IMR-90 (cell line): ENCODE measurements around the gene EIF4G3. TPM values are rescaled to one million over a fixed set of nuclear protein-coding genes. Genes with fewer than 3 reads are reported as not detected.

ENCODE experiments used
- ATAC-seq: fragments of 200-7000 bp; cut with Tn5 transposase; 2 replicates; pipeline ENCODE4 v1.9.1; 2020; ENCODE audit warnings: low read depth, mild to moderate bottlenecking, moderate library complexity
- BruUV-seq: library from RNA; stranded (reverse); fragments of 400-500 nt; replicated peaks from 2 replicates; lab custom pipeline; 2021; lab: Mats Ljungman, UMichigan
- CTCF ChIA-PET: fragments of 300-600 bp; formaldehyde crosslinking; extraction: SDS; loops from one replicate; lab custom pipeline; 2021; ENCODE audit warnings: antibody characterized with exemption; lab: Yijun Ruan, JAX
- POLR2A ChIA-PET: fragments of 300-600 bp; sonication (Branson Sonifier 250); formaldehyde crosslinking; loops from one replicate; lab custom pipeline; 2022; ENCODE audit warnings: antibody characterized with exemption; ENCODE audit not compliant: unreplicated experiment; lab: Charles Lee
- DNase-seq: peaks from one replicate; pipeline ENCODE4 v3.0.0; 2013
- H2AFZ ChIP-seq: replicated peaks from 2 replicates; pipeline ENCODE3; 2013; ENCODE audit warnings: low read length, mild to moderate bottlenecking; ENCODE audit not compliant: poor library complexity
- H2AK5ac ChIP-seq: 2 replicates; pipeline ENCODE4 v1.6.1; 2013; ENCODE audit warnings: low read depth, low read length, inconsistent platforms
- H2AK9ac ChIP-seq: replicated peaks from 2 replicates; pipeline ENCODE3; 2013; ENCODE audit warnings: mild to moderate bottlenecking, low read depth, low read length, moderate library complexity; ENCODE audit not compliant: poor library complexity
- H2BK120ac ChIP-seq: 2 replicates; pipeline ENCODE4 v1.6.1; 2013; ENCODE audit warnings: low read depth, low read length, inconsistent platforms
- H2BK15ac ChIP-seq: 3 replicates; pipeline ENCODE4 v1.6.1; 2013; ENCODE audit warnings: low read depth, low read length, inconsistent platforms
- H2BK20ac ChIP-seq: 2 replicates; pipeline ENCODE4 v1.6.1; 2013; ENCODE audit warnings: low read depth, mild to moderate bottlenecking, inconsistent platforms, low read length, moderate library complexity
- H2BK5ac ChIP-seq: 2 replicates; pipeline ENCODE4 v1.6.1; 2013; ENCODE audit warnings: mild to moderate bottlenecking, low read depth, low read length, inconsistent platforms; ENCODE audit not compliant: poor library complexity, severe bottlenecking
- H3K14ac ChIP-seq: replicated peaks from 2 replicates; pipeline ENCODE4 v1.6.1; 2013; ENCODE audit warnings: low read depth, low read length, inconsistent platforms
- H3K18ac ChIP-seq: 2 replicates; pipeline ENCODE4 v1.6.1; 2013; ENCODE audit warnings: low read depth, low read length, control low read depth
- H3K23ac ChIP-seq: 2 replicates; pipeline ENCODE4 v1.6.1; 2013; ENCODE audit warnings: low read depth, low read length, inconsistent platforms
- H3K27ac ChIP-seq: 2 replicates; pipeline ENCODE4 v1.5.1; 2013; ENCODE audit warnings: mild to moderate bottlenecking, control low read depth, low read length; ENCODE audit not compliant: insufficient read depth
- H3K27me3 ChIP-seq: 2 replicates; pipeline ENCODE4 v1.6.1; 2013; ENCODE audit warnings: low read length; ENCODE audit not compliant: control insufficient read depth, insufficient read depth
- H3K36me3 ChIP-seq: 2 replicates; pipeline ENCODE4 v1.6.1; 2013; ENCODE audit warnings: low read length, mixed read lengths; ENCODE audit not compliant: control insufficient read depth, insufficient read depth
- H3K4ac ChIP-seq: 2 replicates; pipeline ENCODE4 v1.6.1; 2013; ENCODE audit warnings: low read depth, low read length, inconsistent platforms
- H3K4me1 ChIP-seq: 2 replicates; pipeline ENCODE4 v1.6.1; 2013; ENCODE audit warnings: low read length, mixed read lengths; ENCODE audit not compliant: control insufficient read depth, insufficient read depth
- H3K4me2 ChIP-seq: 2 replicates; pipeline ENCODE4 v1.6.1; 2013; ENCODE audit warnings: low read depth, mild to moderate bottlenecking, control low read depth, low read length, moderate library complexity
- H3K4me3 ChIP-seq: 2 replicates; pipeline ENCODE4 v1.5.1; 2013; ENCODE audit warnings: low read depth, mild to moderate bottlenecking, control low read depth, low read length, moderate library complexity; ENCODE audit not compliant: insufficient read depth
- H3K56ac ChIP-seq: 2 replicates; pipeline ENCODE4 v1.6.1; 2013; ENCODE audit warnings: low read length, inconsistent platforms; ENCODE audit not compliant: insufficient read depth; ENCODE audit errors: extremely low read depth
- H3K79me1 ChIP-seq, 2 experiments: 2 replicates each; pipeline ENCODE4 v1.6.1; 2013; ENCODE audit warnings: low read length in 2 of 2, inconsistent platforms in 1 of 2, low read depth in 1 of 2
- H3K9ac ChIP-seq: 2 replicates; pipeline ENCODE4 v1.6.1; 2013; ENCODE audit warnings: low read depth, low read length, control low read depth
- H3K9me1 ChIP-seq: 2 replicates; pipeline ENCODE4 v1.6.1; 2013; ENCODE audit warnings: low read length, inconsistent platforms; ENCODE audit not compliant: insufficient read depth
- H3K9me3 ChIP-seq: 2 replicates; pipeline ENCODE4 v1.6.1; 2013; ENCODE audit warnings: low read length; ENCODE audit not compliant: control insufficient read depth, insufficient read depth
- H4K20me1 ChIP-seq: 2 replicates; pipeline ENCODE4 v1.6.1; 2013; ENCODE audit warnings: low read length, inconsistent platforms; ENCODE audit not compliant: insufficient read depth
- H4K5ac ChIP-seq: 2 replicates; pipeline ENCODE4 v1.6.1; 2013; ENCODE audit warnings: mild to moderate bottlenecking, low read depth, low read length, control low read depth
- H4K8ac ChIP-seq, 2 experiments: 2 replicates each; pipeline ENCODE4 v1.6.1; 2013; ENCODE audit warnings: low read depth in 2 of 2, low read length in 2 of 2, control low read depth in 1 of 2, inconsistent platforms in 1 of 2
- H4K91ac ChIP-seq: 2 replicates; pipeline ENCODE4 v1.6.1; 2013; ENCODE audit warnings: low read depth, low read length, inconsistent platforms; ENCODE audit not compliant: insufficient read depth
- MAFK ChIP-seq: IDR thresholded peaks from 2 replicates; pipeline ENCODE4 v1.6.1; 2012; ENCODE audit warnings: low read depth, low read length, improper control_type of control experiment
- POLR2A ChIP-seq: IDR thresholded peaks from 2 replicates; pipeline ENCODE4 v1.6.1; 2012; ENCODE audit warnings: mild to moderate bottlenecking, low read depth, low read length
- RCOR1 ChIP-seq: IDR thresholded peaks from 2 replicates; pipeline ENCODE4 v1.6.1; 2012; ENCODE audit warnings: mild to moderate bottlenecking, low read length, improper control_type of control experiment; ENCODE audit not compliant: insufficient replicate concordance
- WGBS, 2 experiments: methylation state at CpG; one replicate each; pipeline versions ENCODE4 v1.1.5 to v1.1.7; 2013; ENCODE audit warnings: missing lambda C conversion rate in 2 of 2; ENCODE audit not compliant: insufficient read length in 1 of 2; ENCODE audit errors: extremely low coverage in 2 of 2; 5-methylcytosine and 5-hydroxymethylcytosine counted together
- dilution Hi-C: fragments of 300-500 bp; cut with HindIII; formaldehyde crosslinking; loops from one replicate; pipeline ENCODE4 v1.14.3; 2018; ENCODE audit warnings: low sequenced_read_pairs; ENCODE audit not compliant: unreplicated experiment
- in situ Hi-C: fragments of 300-500 bp; cut with MboI; formaldehyde crosslinking; loops from 3 replicates; pipeline ENCODE4 v1.14.3; 2019; ENCODE audit warnings: low sequenced_read_pairs, inconsistent platforms, mixed read lengths
- intact Hi-C: fragments of 100-400 bp; cut with micrococcal nuclease; formaldehyde crosslinking; loops from 2 replicates; pipeline ENCODE4 v1.10.0; 2022
- polyA plus RNA-seq, 3 experiments: library from polyadenylated mRNA; depleted of rRNA; stranded (reverse); fragments of >200 nt; gene quantifications; 2 replicates each; pipeline ENCODE4 v1.2.3, GENCODE V29; 2012; ENCODE audit warnings: low replicate concordance in 1 of 3
- total RNA-seq: library from RNA; depleted of rRNA; stranded (reverse); fragments of >200 nt; gene quantifications from 2 replicates; pipeline ENCODE4 v1.2.3, GENCODE V29; 2012

The EIF4G3 gene
- total and polyA plus RNA-seq, 2 of the 4 experiments (the other 2 are of a cell fraction): 25.8 to 49.2 TPM

GRCh38 chr1:20846461-20847374 lies 330.0 kb downstream of the EIF4G3 start:
- in situ Hi-C loops: no loop called here
- peak overlapping the region; percentile 30 for H2BK120ac ChIP-seq
- H3K4me2 ChIP-seq: peak overlapping the region; percentile 22; the same call in 1 of the 2 replicates
- no peaks in the 10 kb centered on the region for H3K27me3 ChIP-seq
- WGBS, 2 experiments: no CpG with 5 or more reads among the region's 6 CpGs
- POLR2A ChIA-PET: no interaction called here
- H2AK5ac ChIP-seq: no peak overlapping the region
- CTCF ChIA-PET: interaction anchor here (0.8 to 1.1 kb wide), 2 partner anchors 19 to 348 kb away, joined by 3 to 4 read pairs; no protein-coding TSS in a partner anchor
- peak overlapping the region; percentile 46 for H2BK5ac ChIP-seq
- peak overlapping the region; percentile 4; the same call in 1 of the 2 replicates for H3K4ac ChIP-seq
- no peaks in the 10 kb centered on the region for H3K9me3 ChIP-seq
- TF ChIP-seq MAFK (no peak), POLR2A (no peak), RCOR1 (no peak)
- peak overlapping the region; percentile 80; the same call in 1 of the 2 replicates for H4K5ac ChIP-seq
- peak overlapping the region; percentile 77; the same call in 1 of the 2 replicates for H3K18ac ChIP-seq
- H3K36me3 ChIP-seq: peaks cover 22% of the 10 kb centered on the region
- no peak overlapping the region for H3K23ac ChIP-seq
- H4K91ac ChIP-seq: peak overlapping the region; percentile 5; the same call in 1 of the 2 replicates
- H4K20me1 ChIP-seq: no peaks in the 10 kb centered on the region
- no peak overlapping the region for H2BK15ac ChIP-seq
- ATAC-seq (no peak), DNase-seq (peak; percentile 20)
- intact Hi-C loops: loop anchor here (5.0 kb wide), 1 partner anchor 121 kb away; no protein-coding TSS in a partner anchor
- H2BK20ac ChIP-seq: 0 out of 2 replicates have a peak overlapping the region, but pooled peaks have one; percentile 2
- H3K14ac ChIP-seq: 0 out of 2 replicates have a peak overlapping the region, but pooled peaks have one; percentile 1
- peaks cover 0 to 5% of the 10 kb centered on the region in 2 experiments; a peak in 1 of 4 replicates for H3K79me1 ChIP-seq
- H3K9me1 ChIP-seq: peaks cover 5% of the 10 kb centered on the region; the same call in 1 of the 2 replicates
- no peak overlapping the region for H2AK9ac ChIP-seq
- H3K27ac ChIP-seq: peak overlapping the region; percentile 7; the same call in 1 of the 2 replicates
- H3K56ac ChIP-seq: no peak overlapping the region
- dilution Hi-C loops: no loop called here
- no peak overlapping the region for H2AFZ ChIP-seq
- H3K4me1 ChIP-seq: peaks cover 8% of the 10 kb centered on the region
- peak overlapping the region in 1 of 2 experiments; percentile 39; a peak in 2 of 4 replicates for H4K8ac ChIP-seq
- no peak overlapping the region for H3K4me3 ChIP-seq
- H3K9ac ChIP-seq: no peak overlapping the region
- BruUV-seq: no TSS peak
